KMS-11 (cell line): ENCODE data around the gene AKR7A2.

Experiments used
- H2AFZ ChIP-seq: fragments of 200-600 bp; sonication (generic); 2 replicates; pipeline ENCODE4 v1.6.1; 2016; ENCODE audit warnings: antibody characterized with exemption, mixed run types, low read depth
- H3K27ac ChIP-seq: fragments of 200-600 bp; sonication (generic); 2 replicates; pipeline ENCODE4 v1.6.1; 2016; ENCODE audit warnings: mild to moderate bottlenecking, mixed run types
- H3K27me3 ChIP-seq: fragments of 200-600 bp; sonication (generic); 2 replicates; pipeline ENCODE4 v1.6.1; 2017; ENCODE audit warnings: mild to moderate bottlenecking, low read depth, mixed run types, moderate library complexity; ENCODE audit not compliant: insufficient read depth
- H3K36me3 ChIP-seq: fragments of 200-600 bp; sonication (generic); 2 replicates; pipeline ENCODE4 v1.6.1; 2017; ENCODE audit warnings: mild to moderate bottlenecking, mixed run types; ENCODE audit not compliant: insufficient read depth
- H3K4me1 ChIP-seq: fragments of 200-600 bp; sonication (generic); 2 replicates; pipeline ENCODE4 v1.6.1; 2016; ENCODE audit warnings: mild to moderate bottlenecking, low read depth, mixed run types; ENCODE audit not compliant: poor library complexity, severe bottlenecking
- H3K4me2 ChIP-seq: fragments of 200-600 bp; sonication (generic); 2 replicates; pipeline ENCODE4 v1.7.0; 2016; ENCODE audit warnings: mild to moderate bottlenecking, mixed run types
- H3K4me3 ChIP-seq: fragments of 200-600 bp; sonication (generic); IDR thresholded peaks from 2 replicates; pipeline ENCODE4 v1.6.1; 2017; ENCODE audit warnings: low read depth, low read length, mixed read lengths; ENCODE audit not compliant: insufficient read depth
- H3K79me2 ChIP-seq: fragments of 200-600 bp; sonication (generic); 2 replicates; pipeline ENCODE4 v1.6.1; 2016; ENCODE audit warnings: low read depth, mixed run types; ENCODE audit not compliant: insufficient read depth
- H3K9ac ChIP-seq: fragments of 200-600 bp; sonication (generic); 2 replicates; pipeline ENCODE4 v1.6.1; 2016; ENCODE audit warnings: mild to moderate bottlenecking, mixed run types
- H4K20me1 ChIP-seq: fragments of 200-600 bp; sonication (generic); 2 replicates; pipeline ENCODE4 v1.6.1; 2016; ENCODE audit warnings: mild to moderate bottlenecking, mixed run types; ENCODE audit not compliant: insufficient read depth
- TF ChIP-seq, protein P1 (sequence below): fragments of 200-600 bp; sonication (generic); conservative IDR thresholded peaks from 2 replicates; pipeline ENCODE4 v1.6.1; 2017; ENCODE audit warnings: low read depth, mild to moderate bottlenecking, antibody characterized with exemption, low read length, moderate library complexity, mixed read lengths

The AKR7A2 gene

GRCh38 chr1:19350566-19350965 is 38.6 kb upstream of the AKR7A2 start:
- Histone ChIP-seq H3K4me1 (peaks cover 5% of the 10 kb centered on the region), H3K36me3 (no peaks in the 10 kb centered on the region), H2AFZ (no peak overlapping the region), H3K4me2 (no peak overlapping the region), H4K20me1 (no peaks in the 10 kb centered on the region), H3K27ac (no peak overlapping the region), H3K9ac (no peak overlapping the region), H3K4me3 (no peak overlapping the region), H3K27me3 (no peaks in the 10 kb centered on the region), H3K79me2 (no peaks in the 10 kb centered on the region)
- TF ChIP-seq, protein P1, sequence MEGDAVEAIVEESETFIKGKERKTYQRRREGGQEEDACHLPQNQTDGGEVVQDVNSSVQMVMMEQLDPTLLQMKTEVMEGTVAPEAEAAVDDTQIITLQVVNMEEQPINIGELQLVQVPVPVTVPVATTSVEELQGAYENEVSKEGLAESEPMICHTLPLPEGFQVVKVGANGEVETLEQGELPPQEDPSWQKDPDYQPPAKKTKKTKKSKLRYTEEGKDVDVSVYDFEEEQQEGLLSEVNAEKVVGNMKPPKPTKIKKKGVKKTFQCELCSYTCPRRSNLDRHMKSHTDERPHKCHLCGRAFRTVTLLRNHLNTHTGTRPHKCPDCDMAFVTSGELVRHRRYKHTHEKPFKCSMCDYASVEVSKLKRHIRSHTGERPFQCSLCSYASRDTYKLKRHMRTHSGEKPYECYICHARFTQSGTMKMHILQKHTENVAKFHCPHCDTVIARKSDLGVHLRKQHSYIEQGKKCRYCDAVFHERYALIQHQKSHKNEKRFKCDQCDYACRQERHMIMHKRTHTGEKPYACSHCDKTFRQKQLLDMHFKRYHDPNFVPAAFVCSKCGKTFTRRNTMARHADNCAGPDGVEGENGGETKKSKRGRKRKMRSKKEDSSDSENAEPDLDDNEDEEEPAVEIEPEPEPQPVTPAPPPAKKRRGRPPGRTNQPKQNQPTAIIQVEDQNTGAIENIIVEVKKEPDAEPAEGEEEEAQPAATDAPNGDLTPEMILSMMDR, result no peak

- peaks cover 5% of the 10 kb centered on the region for H3K4me1 ChIP-seq
- H4K20me1 ChIP-seq, result no peaks in the 10 kb centered on the region
- no peak overlapping the region for H3K4me3 ChIP-seq
- no peak overlapping the region for H2AFZ ChIP-seq
- no peaks in the 10 kb centered on the region for H3K79me2 ChIP-seq
- H3K9ac ChIP-seq, result no peak overlapping the region
- no peaks in the 10 kb centered on the region for H3K36me3 ChIP-seq
- TF ChIP-seq, protein P1, result no peak
- no peak overlapping the region for H3K27ac ChIP-seq
- no peaks in the 10 kb centered on the region for H3K27me3 ChIP-seq
- H3K4me2 ChIP-seq, result no peak overlapping the region
Measured at GRCh38 chr1:19349999-19350398, 38.1 kb upstream of the AKR7A2 start.

GRCh38 chr1:19348441-19349198 is 36.7 kb upstream of the AKR7A2 start:
- H3K36me3 ChIP-seq, result no peaks in the 10 kb centered on the region

DNA sequence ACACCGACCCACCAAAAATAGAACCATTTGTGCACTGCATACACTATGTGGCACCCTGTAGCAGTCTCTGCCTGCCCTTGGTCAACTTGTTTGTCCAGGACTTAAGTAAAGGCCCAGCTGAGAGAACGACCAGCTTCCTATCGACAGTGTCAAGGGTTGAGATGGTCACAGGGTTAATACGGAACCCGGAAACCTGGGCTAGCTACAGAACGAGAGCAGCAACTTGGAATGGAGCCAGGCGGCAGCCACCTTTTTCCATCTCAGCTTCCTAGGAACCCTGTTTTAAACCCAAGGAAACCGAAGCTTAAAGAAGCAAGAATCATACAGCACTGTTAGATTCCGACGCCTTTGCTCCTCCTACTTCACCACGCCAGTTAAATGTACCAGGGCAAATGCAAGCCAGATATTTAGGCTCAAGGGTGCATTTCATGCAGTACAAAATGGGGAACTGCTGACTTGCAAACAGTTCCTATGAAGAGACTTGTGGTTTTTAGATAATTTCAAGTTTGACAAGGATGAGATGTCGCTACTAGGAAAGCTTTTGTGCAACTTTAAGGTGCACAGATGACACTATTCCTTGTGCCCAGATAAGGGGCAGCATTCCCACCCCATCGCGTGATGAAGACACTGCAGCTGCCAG is 35.7 kb upstream of the AKR7A2 start:
- Histone ChIP-seq H4K20me1 (no peaks in the 10 kb centered on the region), H3K27me3 (no peaks in the 10 kb centered on the region), H3K79me2 (no peaks in the 10 kb centered on the region), H3K4me2 (no peak overlapping the region), H3K4me3 (no peak overlapping the region), H3K4me1 (peaks cover 5% of the 10 kb centered on the region), H3K9ac (no peak overlapping the region), H2AFZ (no peak overlapping the region), H3K27ac (no peak overlapping the region), H3K36me3 (no peaks in the 10 kb centered on the region)
- TF ChIP-seq, protein P1, result no peak

More at GRCh38 chr1:19348441-19349198, 36.7 kb upstream of the AKR7A2 start:
- Histone ChIP-seq H3K4me1 (peaks cover 5% of the 10 kb centered on the region), H3K27me3 (no peaks in the 10 kb centered on the region), H3K79me2 (no peaks in the 10 kb centered on the region), H3K4me3 (no peak overlapping the region), H3K4me2 (no peak overlapping the region), H3K27ac (no peak overlapping the region), H2AFZ (no peak overlapping the region), H3K9ac (no peak overlapping the region), H4K20me1 (no peaks in the 10 kb centered on the region)
- TF ChIP-seq, protein P1, result no peak
